GM18519 (cell line): ENCODE data around the gene TBX15.

Source experiments
- ATAC-seq: cut with Tn5 transposase; IDR thresholded peaks from one replicate; pipeline ENCODE4 v1.9.1; 2021; ENCODE audit warnings: mild to moderate bottlenecking, moderate library complexity; ENCODE audit not compliant: unreplicated experiment, low FRiP score

Gene TBX15

GRCh38 chr1:118985640-118986554 is 2.2 kb downstream of the TBX15 start:
- ATAC-seq = no peak

- ATAC-seq = no peak
Observed at GRCh38 chr1:118984722-118985639, 3.2 kb downstream of the TBX15 start.

- ATAC-seq = no peak
Observed at GRCh38 chr1:118984086-118984721, 3.9 kb downstream of the TBX15 start.

GRCh38 chr1:118983558-118984041 is 4.5 kb downstream of the TBX15 start:
- ATAC-seq = no peak

GRCh38 chr1:118982821-118983557 is 5.2 kb downstream of the TBX15 start:
- no peak for ATAC-seq

- ATAC-seq = no peak
Observed at GRCh38 chr1:118982266-118982665, 5.9 kb downstream of the TBX15 start.

GRCh38 chr1:118981436-118981835 is 6.7 kb downstream of the TBX15 start:
- no peak for ATAC-seq

- ATAC-seq = no peak
Observed at GRCh38 chr1:118979754-118980575, 8.2 kb downstream of the TBX15 start.

GRCh38 chr1:118978914-118979701 is 9.0 kb downstream of the TBX15 start:
- ATAC-seq = no peak

GRCh38 chr1:118977600-118977999 is 10.5 kb downstream of the TBX15 start:
- no peak for ATAC-seq

- no peak for ATAC-seq
Observed at GRCh38 chr1:118974661-118975060, 13.5 kb downstream of the TBX15 start.

- no peak for ATAC-seq
Observed at GRCh38 chr1:118973531-118974137, 14.5 kb downstream of the TBX15 start.

GRCh38 chr1:118973032-118973431 is 15.1 kb downstream of the TBX15 start:
- no peak for ATAC-seq

- no peak for ATAC-seq
Observed at GRCh38 chr1:118970451-118970850, 17.7 kb downstream of the TBX15 start.

GRCh38 chr1:118963456-118964430 is 24.4 kb downstream of the TBX15 start:
- no peak for ATAC-seq

GRCh38 chr1:118963138-118963455 is 25.0 kb downstream of the TBX15 start:
- no peak for ATAC-seq

- no peak for ATAC-seq
Observed at GRCh38 chr1:118961156-118961555, 27.0 kb downstream of the TBX15 start.
